GM23338 (cell line): ENCODE measurements around the gene S100A11. TPM values are rescaled to one million over a fixed set of nuclear protein-coding genes. Genes with fewer than 3 reads are reported as not detected.

ENCODE experiments used
- ATAC-seq: fragments of 200-7000 bp; cut with Tn5 transposase; 3 replicates; pipeline ENCODE4 v1.9.1; 2020
- DNase-seq: peaks from one replicate; pipeline ENCODE4 v3.0.0-alpha.2; 2015; ENCODE audit warnings: low spot score
- H2AFZ ChIP-seq: fragments of 200-600 bp; sonication (generic); 2 replicates; pipeline ENCODE4 v1.8.0; 2016; ENCODE audit warnings: antibody characterized with exemption, mild to moderate bottlenecking, moderate library complexity
- H3F3A ChIP-seq: fragments of 200-600 bp; sonication (generic); replicated peaks from 2 replicates; pipeline ENCODE4 v1.8.0; 2017; ENCODE audit warnings: antibody characterized with exemption, mixed run types, low read depth
- H3K27ac ChIP-seq: fragments of 200-600 bp; sonication (generic); 2 replicates; pipeline ENCODE4 v1.6.1; 2016; ENCODE audit warnings: low read depth
- H3K27me3 ChIP-seq: fragments of 200-600 bp; sonication (generic); 2 replicates; pipeline ENCODE4 v1.8.0; 2016; ENCODE audit warnings: mild to moderate bottlenecking, mixed run types, moderate library complexity; ENCODE audit not compliant: insufficient read depth
- H3K36me3 ChIP-seq: fragments of 200-600 bp; sonication (generic); 2 replicates; pipeline ENCODE4 v1.8.0; 2016; ENCODE audit warnings: mild to moderate bottlenecking; ENCODE audit not compliant: insufficient read depth
- H3K4me1 ChIP-seq: fragments of 200-600 bp; sonication (generic); 2 replicates; pipeline ENCODE4 v1.8.0; 2016; ENCODE audit warnings: mild to moderate bottlenecking, moderate library complexity; ENCODE audit not compliant: insufficient read depth
- H3K4me2 ChIP-seq: fragments of 200-600 bp; sonication (generic); 2 replicates; pipeline ENCODE4 v1.7.1; 2017; ENCODE audit warnings: mixed run types
- H3K4me3 ChIP-seq: fragments of 200-600 bp; sonication (generic); 2 replicates; pipeline ENCODE4 v1.6.1; 2016; ENCODE audit warnings: mixed run types
- H3K79me2 ChIP-seq: fragments of 200-600 bp; sonication (generic); replicated peaks from 2 replicates; pipeline ENCODE4 v1.8.0; 2017; ENCODE audit warnings: mild to moderate bottlenecking; ENCODE audit not compliant: insufficient read depth
- H3K9me2 ChIP-seq: fragments of 200-600 bp; sonication (generic); 2 replicates; pipeline ENCODE4 v1.8.0; 2017; ENCODE audit not compliant: insufficient read depth
- H4K20me1 ChIP-seq: fragments of 200-600 bp; sonication (generic); replicated peaks from 2 replicates; pipeline ENCODE4 v1.8.0; 2017; ENCODE audit warnings: mild to moderate bottlenecking; ENCODE audit not compliant: insufficient read depth
- H3K27ac Mint-ChIP-seq: 2 replicates; pipeline ENCODE4 v1.8.0; 2020; ENCODE audit warnings: inconsistent platforms, mild to moderate bottlenecking, moderate library complexity, mixed read lengths
- H3K27me3 Mint-ChIP-seq: 3 replicates; pipeline ENCODE4 v1.8.0; 2022; ENCODE audit warnings: low read depth, mild to moderate bottlenecking, moderate library complexity, mixed read lengths, inconsistent platforms; ENCODE audit not compliant: insufficient read depth, poor library complexity
- H3K36me3 Mint-ChIP-seq: 3 replicates; pipeline ENCODE4 v1.8.0; 2021; ENCODE audit warnings: low read depth, mild to moderate bottlenecking, inconsistent platforms, moderate library complexity, mixed read lengths
- H3K4me1 Mint-ChIP-seq: 3 replicates; pipeline ENCODE4 v1.8.0; 2020; ENCODE audit warnings: mild to moderate bottlenecking, inconsistent platforms, mixed read lengths
- H3K4me3 Mint-ChIP-seq: 3 replicates; pipeline ENCODE4 v1.8.0; 2021; ENCODE audit warnings: moderate library complexity, mild to moderate bottlenecking, inconsistent platforms, mixed read lengths
- H3K9me3 Mint-ChIP-seq: 3 replicates; pipeline ENCODE4 v1.8.0; 2020; ENCODE audit warnings: moderate library complexity, mild to moderate bottlenecking, inconsistent platforms, mixed read lengths
- CREB1 ChIP-seq: fragments of 250-450 bp; sonication (Bioruptor Pico); IDR thresholded peaks from 2 replicates; pipeline ENCODE4 v1.5.0; 2020; ENCODE audit warnings: low read depth, mild to moderate bottlenecking, moderate library complexity
- CTCF ChIP-seq, 2 experiments: fragments of 200-600 bp in 1 of 2; sonication (generic) in 1 of 2; conservative IDR thresholded peaks; 2 replicates each; pipeline versions ENCODE4 v1.5.1 to v1.6.1; 2016 to 2017; ENCODE audit warnings: antibody characterized with exemption in 2 of 2, low read depth in 2 of 2, mild to moderate bottlenecking in 2 of 2, moderate library complexity in 1 of 2
- ETS1 ChIP-seq: IDR thresholded peaks from 2 replicates; pipeline ENCODE4 v1.6.1; 2016; ENCODE audit warnings: antibody characterized with exemption
- EZH2 ChIP-seq: fragments of 200-600 bp; sonication (generic); IDR thresholded peaks from one replicate; pipeline ENCODE4 v1.8.0; 2017; ENCODE audit warnings: antibody characterized with exemption, mild to moderate bottlenecking, low read depth; ENCODE audit not compliant: unreplicated experiment
- EZH2phosphoT487 ChIP-seq: fragments of 200-600 bp; sonication (generic); IDR thresholded peaks from one replicate; pipeline ENCODE4 v1.8.1; 2018; ENCODE audit warnings: antibody characterized with exemption; ENCODE audit not compliant: unreplicated experiment
- JUNB ChIP-seq: IDR thresholded peaks from one replicate; pipeline ENCODE4 v1.6.1; 2016; ENCODE audit warnings: antibody characterized with exemption; ENCODE audit not compliant: unreplicated experiment
- POLR2AphosphoS5 ChIP-seq: IDR thresholded peaks from 2 replicates; pipeline ENCODE4 v1.6.1; 2016; ENCODE audit warnings: antibody characterized with exemption, low read depth
- REST ChIP-seq: IDR thresholded peaks from one replicate; pipeline ENCODE4 v1.6.1; 2018; ENCODE audit warnings: antibody characterized with exemption; ENCODE audit not compliant: unreplicated experiment
- ZNF114 ChIP-seq: fragments of 250-450 bp; sonication (Bioruptor Pico); IDR thresholded peaks from 2 replicates; pipeline ENCODE4 v1.5.0; 2020; ENCODE audit warnings: mild to moderate bottlenecking, moderate library complexity
- ZNF331 ChIP-seq: fragments of 250-450 bp; sonication (Bioruptor Pico); IDR thresholded peaks from 2 replicates; pipeline ENCODE4 v1.5.0; 2020; ENCODE audit warnings: low read depth, mild to moderate bottlenecking, moderate library complexity
- ZNF462 ChIP-seq: fragments of 250-450 bp; sonication (Bioruptor Pico); IDR thresholded peaks from 2 replicates; pipeline ENCODE4 v1.5.0; 2020; ENCODE audit warnings: mild to moderate bottlenecking, moderate library complexity
- polyA plus RNA-seq: library from polyadenylated mRNA; unstranded; fragments of >200 nt; fragmentation: Nextera tagmentation; extraction: Ambion mirVana; gene quantifications from 2 replicates; pipeline ENCODE4 v1.2.1, GENCODE V29; 2016
- total RNA-seq: library from RNA; depleted of rRNA; stranded (reverse); fragments of >200 nt; shearing (Covaris generic); gene quantifications from 2 replicates; pipeline ENCODE4 v1.2.3, GENCODE V29; 2014

S100A11 gene
- total and polyA plus RNA-seq, 2 experiments from 2014 or later: 73.1 to 596 TPM

- TF ChIP-seq ETS1 (no peak), ZNF114 (no peak), ZNF331 (CRISPR knock-in tag) (no peak), ZNF462 (CRISPR knock-in tag) (no peak)
These were observed 39.6 kb downstream of the S100A11 start (continued) for GRCh38 chr1:151997284-151997570.

- Histone ChIP-seq H2AFZ (no peak overlapping the region), H4K20me1 (0 out of 2 replicates have a peak, but pooled peaks cover 2% of the 10 kb centered on the region), H3K27ac (no peak overlapping the region), H3F3A (peaks cover 5% of the 10 kb centered on the region; the same call in 1 of the 2 replicates), H3K9me2 (no peaks in the 10 kb centered on the region), H3K4me2 (no peak overlapping the region), H3K36me3 (no peaks in the 10 kb centered on the region), H3K79me2 (peaks cover 13% of the 10 kb centered on the region), H3K4me1 (peaks cover 22% of the 10 kb centered on the region), H3K27me3 (peaks cover 16% of the 10 kb centered on the region), H3K4me3 (no peak overlapping the region)
- Mint-ChIP-seq H3K27ac (no peak overlapping the region), H3K36me3 (no peaks in the 10 kb centered on the region), H3K9me3 (no peaks in the 10 kb centered on the region), H3K4me1 (peaks cover 28% of the 10 kb centered on the region), H3K4me3 (no peak overlapping the region), H3K27me3 (peaks cover 24% of the 10 kb centered on the region)
- ATAC-seq: no peak
- DNase-seq: no peak
- no peak for TF ChIP-seq EZH2phosphoT487
- no peak for TF ChIP-seq JUNB
- TF ChIP-seq CTCF (conservative IDR thresholded peaks at IDR 0.05; ENCODE audit: low read depth in 2 of 2): no peak
- no peak for TF ChIP-seq REST
- no peak for TF ChIP-seq ETS1
- no peak for TF ChIP-seq POLR2AphosphoS5
- TF ChIP-seq ZNF114: no peak
- no peak for TF ChIP-seq EZH2
- no peak for TF ChIP-seq CREB1 (CRISPR knock-in tag)
These were observed 41.0 kb downstream of the S100A11 start for GRCh38 chr1:151995774-151996173.
